OCI-LY1 (cell line): ENCODE results near the gene CRYBG1.
A peak's percentile ranks its signal among the peaks of the same experiment; 100 is the strongest.

Source experiments
- H2AFZ ChIP-seq: fragments of 200-600 bp; sonication (generic), shearing (Covaris generic); 2 replicates; pipeline ENCODE4 v1.6.0; 2014; ENCODE audit warnings: antibody characterized with exemption, mild to moderate bottlenecking, low read length
- H3F3A ChIP-seq: fragments of 200-600 bp; sonication (generic), shearing (Covaris generic); 2 replicates; pipeline ENCODE4 v1.6.0; 2014; ENCODE audit warnings: mild to moderate bottlenecking, antibody characterized with exemption, low read length, moderate library complexity; ENCODE audit not compliant: insufficient read depth
- H3K27ac ChIP-seq: fragments of 200-600 bp; sonication (generic); 2 replicates; pipeline ENCODE4 v1.5.1; 2014; ENCODE audit warnings: low read length, mixed run types, mild to moderate bottlenecking, low read depth; ENCODE audit not compliant: poor library complexity, severe bottlenecking
- H3K27me3 ChIP-seq: fragments of 200-600 bp; sonication (generic); 2 replicates; pipeline ENCODE4 v1.6.0; 2014; ENCODE audit warnings: antibody characterized with exemption, mild to moderate bottlenecking, low read length, moderate library complexity; ENCODE audit not compliant: insufficient read depth
- H3K36me3 ChIP-seq: fragments of 200-600 bp; sonication (generic); 2 replicates; pipeline ENCODE4 v1.6.1; 2014; ENCODE audit warnings: mild to moderate bottlenecking, antibody characterized with exemption, low read length, moderate library complexity, mixed read lengths; ENCODE audit not compliant: insufficient read depth
- H3K4me1 ChIP-seq: fragments of 200-600 bp; sonication (generic); 2 replicates; pipeline ENCODE4 v1.5.1; 2014; ENCODE audit warnings: mild to moderate bottlenecking, low read length, moderate library complexity; ENCODE audit not compliant: insufficient read depth, severe bottlenecking
- H3K4me2 ChIP-seq: fragments of 200-600 bp; sonication (generic), shearing (Covaris generic); 2 replicates; pipeline ENCODE4 v1.6.1; 2014; ENCODE audit warnings: low read length
- H3K4me3 ChIP-seq: fragments of 200-600 bp; sonication (generic); 2 replicates; pipeline ENCODE4 v1.5.1; 2014; ENCODE audit warnings: low read length, low read depth, mild to moderate bottlenecking, mixed read lengths; ENCODE audit not compliant: poor library complexity, severe bottlenecking
- H3K79me2 ChIP-seq: fragments of 200-600 bp; shearing (Covaris generic); 2 replicates; pipeline ENCODE4 v1.6.1; 2016; ENCODE audit warnings: mixed run types, low read length, mixed read lengths; ENCODE audit not compliant: insufficient read depth
- H3K9ac ChIP-seq: fragments of 200-600 bp; sonication (generic), shearing (Covaris generic); 2 replicates; pipeline ENCODE4 v1.6.1; 2014; ENCODE audit warnings: mild to moderate bottlenecking, low read length, mixed read lengths
- H3K9me2 ChIP-seq: fragments of 200-600 bp; sonication (generic), shearing (Covaris generic); 2 replicates; pipeline ENCODE4 v1.6.1; 2014; ENCODE audit warnings: low read depth, mild to moderate bottlenecking, low read length, mixed read lengths
- H3K9me3 ChIP-seq: fragments of 200-600 bp; shearing (Covaris generic); 2 replicates; pipeline ENCODE4 v1.6.1; 2014; ENCODE audit warnings: low read length, mixed read lengths
- H4K20me1 ChIP-seq: fragments of 200-600 bp; sonication (generic), shearing (Covaris generic); 2 replicates; pipeline ENCODE4 v1.6.0; 2016; ENCODE audit warnings: mild to moderate bottlenecking, low read length; ENCODE audit not compliant: insufficient read depth
- EZH2 ChIP-seq: fragments of 200-600 bp; sonication (generic), shearing (Covaris generic); IDR thresholded peaks from 2 replicates; pipeline ENCODE4 v1.8.0; 2017; ENCODE audit warnings: borderline replicate concordance, mixed run types, mild to moderate bottlenecking, antibody characterized with exemption, low read length, moderate library complexity, mixed read lengths
- TF ChIP-seq, protein P1 (sequence below): fragments of 200-600 bp; sonication (generic), shearing (Covaris generic); IDR thresholded peaks from 2 replicates; pipeline ENCODE4 v1.5.1; 2017; ENCODE audit warnings: mild to moderate bottlenecking, antibody characterized with exemption, low read length, moderate library complexity, mixed read lengths

CRYBG1 gene

DNA sequence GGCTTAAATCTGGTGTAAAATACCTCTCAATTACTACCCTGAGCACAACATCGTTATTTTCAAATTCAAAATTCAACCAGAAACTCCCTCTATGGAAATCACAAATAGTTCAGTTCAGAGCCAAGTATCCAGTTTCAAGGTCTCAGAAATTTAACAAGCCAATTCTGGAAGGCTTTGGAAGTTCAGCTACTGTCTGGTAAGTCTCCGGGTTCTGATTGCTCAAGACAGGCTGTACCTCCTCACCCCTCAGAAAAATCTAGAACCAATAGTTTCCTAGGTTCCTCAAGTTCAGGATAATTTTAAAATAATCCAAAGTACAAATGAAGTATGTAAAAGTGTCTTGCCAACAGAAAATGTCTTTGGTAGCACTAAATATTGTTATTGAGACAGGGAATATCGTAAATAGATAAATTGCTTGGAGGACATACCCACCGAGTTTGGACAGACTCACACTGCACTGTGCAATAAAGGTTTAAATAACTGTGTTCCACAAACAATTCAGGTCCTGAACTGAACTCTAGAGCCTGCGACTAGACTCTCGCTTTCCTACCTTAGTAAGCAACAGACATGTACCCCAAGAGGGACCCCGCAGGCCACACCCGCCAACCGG is 35.7 kb upstream of the CRYBG1 start:
- peak overlapping the region; percentile 96 for H3K4me2 ChIP-seq
- H3F3A ChIP-seq: no peaks in the 10 kb centered on the region
- H3K4me1 ChIP-seq: peaks cover 20% of the 10 kb centered on the region
- H3K9me2 ChIP-seq: no peaks in the 10 kb centered on the region
- no peaks in the 10 kb centered on the region for H3K9me3 ChIP-seq
- H3K9ac ChIP-seq: peak overlapping the region; percentile 83
- no peak overlapping the region for H2AFZ ChIP-seq
- H3K79me2 ChIP-seq: peaks cover 51% of the 10 kb centered on the region
- peak overlapping the region; percentile 84 for H3K4me3 ChIP-seq
- H3K27me3 ChIP-seq: no peaks in the 10 kb centered on the region
- H3K36me3 ChIP-seq: no peaks in the 10 kb centered on the region
- peak overlapping the region; percentile 63 for H3K27ac ChIP-seq
- H4K20me1 ChIP-seq: no peaks in the 10 kb centered on the region
- TF ChIP-seq, protein P1, sequence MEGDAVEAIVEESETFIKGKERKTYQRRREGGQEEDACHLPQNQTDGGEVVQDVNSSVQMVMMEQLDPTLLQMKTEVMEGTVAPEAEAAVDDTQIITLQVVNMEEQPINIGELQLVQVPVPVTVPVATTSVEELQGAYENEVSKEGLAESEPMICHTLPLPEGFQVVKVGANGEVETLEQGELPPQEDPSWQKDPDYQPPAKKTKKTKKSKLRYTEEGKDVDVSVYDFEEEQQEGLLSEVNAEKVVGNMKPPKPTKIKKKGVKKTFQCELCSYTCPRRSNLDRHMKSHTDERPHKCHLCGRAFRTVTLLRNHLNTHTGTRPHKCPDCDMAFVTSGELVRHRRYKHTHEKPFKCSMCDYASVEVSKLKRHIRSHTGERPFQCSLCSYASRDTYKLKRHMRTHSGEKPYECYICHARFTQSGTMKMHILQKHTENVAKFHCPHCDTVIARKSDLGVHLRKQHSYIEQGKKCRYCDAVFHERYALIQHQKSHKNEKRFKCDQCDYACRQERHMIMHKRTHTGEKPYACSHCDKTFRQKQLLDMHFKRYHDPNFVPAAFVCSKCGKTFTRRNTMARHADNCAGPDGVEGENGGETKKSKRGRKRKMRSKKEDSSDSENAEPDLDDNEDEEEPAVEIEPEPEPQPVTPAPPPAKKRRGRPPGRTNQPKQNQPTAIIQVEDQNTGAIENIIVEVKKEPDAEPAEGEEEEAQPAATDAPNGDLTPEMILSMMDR: no peak
- TF ChIP-seq EZH2: no peak

DNA sequence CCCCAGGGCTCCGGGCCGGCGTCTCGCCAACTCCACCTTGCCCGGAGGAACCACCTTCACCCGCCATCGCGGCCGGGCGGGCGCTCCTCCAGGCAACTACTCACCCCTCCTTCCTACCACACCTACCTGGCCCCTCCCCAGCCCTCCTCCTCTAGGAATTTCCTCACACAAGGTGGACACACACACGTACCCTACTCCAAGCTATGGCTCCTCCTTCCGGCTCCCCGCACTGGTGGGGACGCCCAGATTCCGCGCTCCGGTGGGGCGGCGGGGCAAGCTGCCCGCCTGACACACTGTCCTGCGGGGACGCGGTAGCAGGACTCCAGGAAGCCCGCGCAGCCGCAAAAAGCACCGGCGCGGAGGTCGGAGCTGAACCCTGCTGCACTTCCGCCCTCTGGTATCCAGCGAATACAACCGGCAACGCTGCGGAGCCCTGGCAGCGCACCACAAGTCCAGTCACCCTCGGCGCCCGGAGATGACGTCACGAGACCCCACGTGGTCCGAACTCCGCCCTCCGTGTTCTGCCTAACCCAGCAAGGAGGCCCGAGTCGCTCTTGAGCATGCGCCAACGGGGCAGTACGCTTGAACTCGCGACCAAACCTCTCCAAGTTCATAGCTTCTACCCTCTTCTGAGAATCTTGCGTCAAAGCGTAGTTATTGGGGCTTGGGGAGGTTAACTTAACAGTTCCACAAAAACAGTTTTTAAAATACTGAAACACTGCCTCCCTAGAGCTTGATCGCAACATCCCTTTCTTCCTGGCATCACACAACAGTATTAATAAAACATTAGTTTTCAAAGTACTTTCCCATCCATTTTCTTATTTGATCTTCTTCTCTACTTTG is 35.0 kb upstream of the CRYBG1 start, which contains the start of gene ATG5:
Gene ATG5, minus strand, starts transcription at position 425 of the 843 bp plus-strand sequence. CDS start 9,552 bp downstream, outside the sequence.
- Histone ChIP-seq H3K9ac (peak within 1 kb of the TSS; percentile 83), H3K79me2 (peaks cover 44% of the 10 kb centered on the region), H3K9me2 (no peaks in the 10 kb centered on the region), H3K4me3 (peak within 1 kb of the TSS; percentile 84), H3K36me3 (no peaks in the 10 kb centered on the region), H3K9me3 (no peaks in the 10 kb centered on the region), H3K27ac (peak within 1 kb of the TSS; percentile 63), H3F3A (no peaks in the 10 kb centered on the region), H3K4me2 (peak within 1 kb of the TSS; percentile 96), H3K4me1 (peaks cover 20% of the 10 kb centered on the region), H2AFZ (peak within 1 kb of the TSS; percentile 46; the same call in 1 of the 2 replicates), H3K27me3 (no peaks in the 10 kb centered on the region), H4K20me1 (no peaks in the 10 kb centered on the region)
- no peak for TF ChIP-seq EZH2
- TF ChIP-seq, protein P1: no peak

DNA sequence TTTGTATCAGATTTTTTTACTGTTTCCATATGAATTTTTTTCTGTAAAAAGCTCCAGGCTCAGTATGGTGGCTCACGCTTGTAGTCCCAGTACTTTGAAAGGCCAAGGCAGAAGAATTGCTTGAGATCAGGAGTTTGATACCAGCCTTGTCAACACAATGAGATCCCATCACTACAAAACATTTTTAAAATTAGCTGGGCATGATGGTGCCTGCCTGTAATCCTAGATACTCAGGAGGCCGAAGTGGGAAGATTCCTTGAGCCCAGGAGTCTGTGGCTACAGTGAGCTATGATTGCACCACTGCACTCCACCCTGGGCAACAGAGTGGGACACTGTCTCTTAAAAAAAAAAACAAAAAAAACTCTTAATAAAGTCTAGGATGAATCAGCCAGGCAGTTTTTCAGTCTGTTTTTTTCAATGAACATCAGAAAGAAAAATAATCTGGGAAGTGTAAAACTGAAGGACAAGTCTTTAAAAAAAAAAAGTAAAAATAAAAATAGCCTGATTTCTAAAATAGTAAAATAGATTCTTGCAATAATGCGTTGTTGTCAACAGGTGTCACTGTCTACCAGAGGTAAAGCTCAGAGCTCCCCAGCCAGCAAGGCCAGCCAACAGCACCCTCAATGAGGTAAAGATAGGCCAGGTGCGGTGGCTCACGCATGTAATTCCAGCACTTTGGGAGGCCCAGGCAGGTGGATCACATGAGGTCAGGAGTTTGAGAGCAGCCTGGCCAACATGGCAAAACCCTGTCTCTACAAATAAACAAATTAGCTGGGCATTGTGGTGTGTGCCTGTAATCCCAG is 25.7 kb upstream of the CRYBG1 start:
- Histone ChIP-seq H3K4me3 (no peak overlapping the region), H2AFZ (no peak overlapping the region), H3K27me3 (no peaks in the 10 kb centered on the region), H3K27ac (no peak overlapping the region), H3K79me2 (no peaks in the 10 kb centered on the region), H3K4me2 (no peak overlapping the region), H4K20me1 (no peaks in the 10 kb centered on the region), H3F3A (no peaks in the 10 kb centered on the region), H3K36me3 (no peaks in the 10 kb centered on the region), H3K9me3 (no peaks in the 10 kb centered on the region), H3K4me1 (no peaks in the 10 kb centered on the region), H3K9me2 (no peaks in the 10 kb centered on the region), H3K9ac (no peak overlapping the region)
- TF ChIP-seq, protein P1: peak; percentile 56
- no peak for TF ChIP-seq EZH2
